Liver (tissue), 9 donors: ENCODE results near the gene RANBP6. TPM values are rescaled to one million over a fixed set of nuclear protein-coding genes. Genes with fewer than 3 reads are reported as not detected.

Experiments
- DNase-seq: peaks from one replicate; pipeline ENCODE4 v3.0.0-alpha.2; 2017; ENCODE audit warnings: low spot score
- H3K27ac ChIP-seq, 2 donors: one replicate each; pipeline ENCODE4 v1.7.0; 2013; ENCODE audit warnings: inconsistent platforms in 2 of 2, low read length in 2 of 2, control low read depth in 1 of 2, low read depth in 1 of 2, mild to moderate bottlenecking in 1 of 2
- H3K27me3 ChIP-seq, 4 donors: one replicate each; pipeline versions ENCODE4 v1.6.1 to v1.7.0; 2013; ENCODE audit warnings: low read length in 3 of 4, inconsistent platforms in 1 of 4, mild to moderate bottlenecking in 1 of 4, moderate library complexity in 1 of 4; ENCODE audit not compliant: control insufficient read depth in 4 of 4, insufficient read depth in 4 of 4
- H3K36me3 ChIP-seq, 4 donors: one replicate each; pipeline versions ENCODE4 v1.6.1 to v1.7.0; 2013; ENCODE audit warnings: low read length in 3 of 4, mild to moderate bottlenecking in 3 of 4, low read depth in 1 of 4, moderate library complexity in 1 of 4; ENCODE audit not compliant: control insufficient read depth in 4 of 4, insufficient read depth in 3 of 4
- H3K4me1 ChIP-seq, 4 donors: one replicate each; pipeline versions ENCODE4 v1.6.1 to v1.7.0; 2013; ENCODE audit warnings: low read length in 3 of 4, mild to moderate bottlenecking in 3 of 4, moderate library complexity in 1 of 4; ENCODE audit not compliant: control insufficient read depth in 4 of 4, insufficient read depth in 4 of 4
- H3K4me3 ChIP-seq, 3 donors: one replicate each; pipeline versions ENCODE4 v1.6.1 to v1.7.0; 2013; ENCODE audit warnings: low read length in 3 of 3, control low read depth in 1 of 3, low read depth in 1 of 3, mild to moderate bottlenecking in 1 of 3
- H3K9ac ChIP-seq, 2 donors: one replicate each; pipeline ENCODE4 v1.7.0; 2013; ENCODE audit warnings: low read length in 2 of 2, mild to moderate bottlenecking in 2 of 2, moderate library complexity in 2 of 2, control low read depth in 1 of 2, low read depth in 1 of 2
- H3K9me3 ChIP-seq, 4 donors: one replicate each; pipeline versions ENCODE4 v1.6.1 to v1.7.0; 2013; ENCODE audit warnings: low read length in 3 of 4; ENCODE audit not compliant: control insufficient read depth in 4 of 4
- FOXA1 ChIP-seq: IDR thresholded peaks from 2 replicates; pipeline ENCODE4 v1.6.1; 2016; ENCODE audit warnings: antibody characterized with exemption
- FOXA2 ChIP-seq: IDR thresholded peaks from 2 replicates; pipeline ENCODE4 v1.6.1; 2016; ENCODE audit warnings: antibody characterized with exemption
- GABPA ChIP-seq, 2 donors: IDR thresholded peaks in 1 of 2; conservative IDR thresholded peaks in 1 of 2; 2 replicates each; pipeline ENCODE4 v1.6.1; 2016; ENCODE audit warnings: antibody characterized with exemption in 2 of 2, mild to moderate bottlenecking in 1 of 2, moderate library complexity in 1 of 2
- HNF4A ChIP-seq, 2 donors: conservative IDR thresholded peaks; 2 replicates each; pipeline ENCODE4 v1.6.1; 2016; ENCODE audit warnings: antibody characterized with exemption in 2 of 2, mild to moderate bottlenecking in 2 of 2
- HNF4G ChIP-seq: IDR thresholded peaks from 2 replicates; pipeline ENCODE4 v1.6.1; 2016; ENCODE audit warnings: antibody characterized with exemption
- NR2F2 ChIP-seq: IDR thresholded peaks from 2 replicates; pipeline ENCODE4 v1.6.1; 2016; ENCODE audit warnings: antibody characterized with exemption
- RAD21 ChIP-seq, 2 donors: IDR thresholded peaks; 2 replicates each; pipeline ENCODE4 v1.6.1; 2016; ENCODE audit warnings: antibody characterized with exemption in 2 of 2, mild to moderate bottlenecking in 2 of 2
- RXRA ChIP-seq, 2 donors: IDR thresholded peaks; 2 replicates each; pipeline ENCODE4 v1.6.1; 2017 to 2018; ENCODE audit warnings: antibody characterized with exemption in 2 of 2, mild to moderate bottlenecking in 1 of 2
- SP1 ChIP-seq: IDR thresholded peaks from 2 replicates; pipeline ENCODE4 v1.6.1; 2018; ENCODE audit warnings: antibody characterized with exemption, mild to moderate bottlenecking
- TAF1 ChIP-seq: conservative IDR thresholded peaks from 2 replicates; pipeline ENCODE4 v1.6.1; 2016; ENCODE audit warnings: antibody characterized with exemption, mild to moderate bottlenecking
- YY1 ChIP-seq: IDR thresholded peaks from 2 replicates; pipeline ENCODE4 v1.6.1; 2016; ENCODE audit warnings: antibody characterized with exemption, mild to moderate bottlenecking
- WGBS: extraction: QIAGEN DNeasy Blood & Tissue Kit; methylation state at CpG from one replicate; pipeline ENCODE4 v1.1.7; 2013; 5-methylcytosine and 5-hydroxymethylcytosine counted together
- polyA plus RNA-seq, 2 donors: library from polyadenylated mRNA; stranded (reverse) in 1 of 2; unstranded in 1 of 2; fragments of 200-250 nt in 1 of 2; fragments of >200 nt in 1 of 2; fragmentation: Nextera tagmentation in 1 of 2; extraction: Ambion mirVana in 1 of 2; gene quantifications; one replicate each; pipeline versions ENCODE4 v1.2.1 to v1.2.3, GENCODE V29; 2013 to 2015
- total RNA-seq, 2 donors: library from RNA; depleted of rRNA; stranded (reverse); fragments of >200 nt; gene quantifications; one replicate each; pipeline ENCODE4 v1.2.3, GENCODE V29; 2014
- TF ChIP-seq, protein P1 (sequence below): fragments of 150-350 bp; IDR thresholded peaks from 2 replicates; pipeline ENCODE4 v1.5.1; 2017; ENCODE audit warnings: improper control_type of control experiment, low read depth, low read length; ENCODE audit not compliant: missing input control
- TF ChIP-seq, protein P2 (sequence below): IDR thresholded peaks from 2 replicates; pipeline ENCODE4 v1.6.1; 2016; ENCODE audit warnings: antibody characterized with exemption
- TF ChIP-seq, protein P3 (sequence below): IDR thresholded peaks from 2 replicates; pipeline ENCODE4 v1.6.1; 2016; ENCODE audit warnings: antibody characterized with exemption
- TF ChIP-seq, protein P4 (sequence below): IDR thresholded peaks from 2 replicates; pipeline ENCODE4 v1.6.1; 2016; ENCODE audit warnings: antibody characterized with exemption, mild to moderate bottlenecking
- donor health status: healthy.
- donor health status: healthy.
- donor health status: healthy.
- donor health status: healthy.
- donor health status: healthy.

RANBP6 gene
- total and polyA plus RNA-seq, 4 donors: 6.2 to 15.9 (median 11.1) TPM

DNA sequence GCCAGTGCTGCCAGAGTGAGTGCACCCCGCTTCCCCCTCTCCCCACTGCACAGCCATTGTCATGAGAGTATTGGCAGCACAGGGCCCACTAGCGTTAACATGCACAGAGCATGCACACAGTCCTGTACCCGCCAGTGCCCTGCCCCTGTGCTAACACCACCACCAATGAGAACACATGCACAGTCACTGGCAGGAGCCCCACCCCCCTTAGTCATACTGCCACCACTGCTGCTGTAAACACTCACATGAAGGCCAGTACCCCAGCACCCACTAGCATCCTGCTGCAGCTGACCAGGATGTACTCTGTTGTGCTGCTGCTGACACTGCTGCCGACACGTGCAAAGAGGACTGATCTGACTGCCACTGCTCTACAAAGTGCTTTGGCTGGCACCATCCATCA, 19.5 kb upstream of the RANBP6 start (continued):
- TF ChIP-seq, protein P1, sequence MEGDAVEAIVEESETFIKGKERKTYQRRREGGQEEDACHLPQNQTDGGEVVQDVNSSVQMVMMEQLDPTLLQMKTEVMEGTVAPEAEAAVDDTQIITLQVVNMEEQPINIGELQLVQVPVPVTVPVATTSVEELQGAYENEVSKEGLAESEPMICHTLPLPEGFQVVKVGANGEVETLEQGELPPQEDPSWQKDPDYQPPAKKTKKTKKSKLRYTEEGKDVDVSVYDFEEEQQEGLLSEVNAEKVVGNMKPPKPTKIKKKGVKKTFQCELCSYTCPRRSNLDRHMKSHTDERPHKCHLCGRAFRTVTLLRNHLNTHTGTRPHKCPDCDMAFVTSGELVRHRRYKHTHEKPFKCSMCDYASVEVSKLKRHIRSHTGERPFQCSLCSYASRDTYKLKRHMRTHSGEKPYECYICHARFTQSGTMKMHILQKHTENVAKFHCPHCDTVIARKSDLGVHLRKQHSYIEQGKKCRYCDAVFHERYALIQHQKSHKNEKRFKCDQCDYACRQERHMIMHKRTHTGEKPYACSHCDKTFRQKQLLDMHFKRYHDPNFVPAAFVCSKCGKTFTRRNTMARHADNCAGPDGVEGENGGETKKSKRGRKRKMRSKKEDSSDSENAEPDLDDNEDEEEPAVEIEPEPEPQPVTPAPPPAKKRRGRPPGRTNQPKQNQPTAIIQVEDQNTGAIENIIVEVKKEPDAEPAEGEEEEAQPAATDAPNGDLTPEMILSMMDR: no peak
- TF ChIP-seq NR2F2 (no peak), YY1 (no peak)
- TF ChIP-seq, protein P2, sequence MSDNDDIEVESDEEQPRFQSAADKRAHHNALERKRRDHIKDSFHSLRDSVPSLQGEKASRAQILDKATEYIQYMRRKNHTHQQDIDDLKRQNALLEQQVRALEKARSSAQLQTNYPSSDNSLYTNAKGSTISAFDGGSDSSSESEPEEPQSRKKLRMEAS: no peak

DNA sequence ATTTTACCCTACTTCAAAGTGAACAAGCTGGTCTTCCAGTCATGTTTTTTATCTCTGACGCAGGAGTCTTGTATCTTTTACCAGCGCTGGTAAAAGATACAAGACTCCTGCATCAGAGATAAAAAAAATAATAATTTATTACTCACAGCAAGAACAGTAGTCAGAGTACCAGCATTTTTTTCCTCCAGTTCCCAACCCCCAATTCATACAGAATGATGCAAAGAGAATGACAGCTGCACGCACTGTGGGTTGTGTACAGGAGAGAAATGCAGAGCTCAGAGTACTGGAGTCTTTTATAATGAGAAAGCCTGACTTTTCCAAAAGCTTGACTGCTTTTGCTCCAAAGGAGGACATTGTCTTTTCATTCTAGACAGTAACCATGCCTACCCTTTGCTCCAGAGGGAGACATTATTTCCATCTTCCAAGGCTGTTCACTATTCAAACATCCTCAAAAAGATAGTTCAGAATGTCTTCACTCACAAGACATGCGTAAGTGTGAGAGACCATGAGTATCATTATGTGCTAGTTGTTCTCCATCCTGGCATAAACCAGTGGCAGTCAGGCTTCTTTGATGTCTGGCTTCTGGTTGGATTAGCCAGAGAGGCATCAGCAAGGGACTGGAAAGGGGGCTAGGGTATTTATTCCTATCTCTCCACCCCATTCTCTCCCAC, 14.3 kb upstream of the RANBP6 start:
- no peaks in the 10 kb centered on the region for H3K4me1 ChIP-seq
- H3K36me3 ChIP-seq: no peaks in the 10 kb centered on the region
- H3K9ac ChIP-seq: no peak overlapping the region
- H3K27me3 ChIP-seq: no peaks in the 10 kb centered on the region
- DNase-seq: no peak
- WGBS: 65% methylated on average over 4 of the region's 4 CpGs
- H3K4me3 ChIP-seq: no peak overlapping the region
- H3K27ac ChIP-seq: no peak overlapping the region
- no peaks in the 10 kb centered on the region for H3K9me3 ChIP-seq
- TF ChIP-seq, protein P1: no peak
- no peak for TF ChIP-seq FOXA2
- no peak for TF ChIP-seq RXRA (IDR thresholded peaks at IDR 0.05)
- TF ChIP-seq, protein P3, sequence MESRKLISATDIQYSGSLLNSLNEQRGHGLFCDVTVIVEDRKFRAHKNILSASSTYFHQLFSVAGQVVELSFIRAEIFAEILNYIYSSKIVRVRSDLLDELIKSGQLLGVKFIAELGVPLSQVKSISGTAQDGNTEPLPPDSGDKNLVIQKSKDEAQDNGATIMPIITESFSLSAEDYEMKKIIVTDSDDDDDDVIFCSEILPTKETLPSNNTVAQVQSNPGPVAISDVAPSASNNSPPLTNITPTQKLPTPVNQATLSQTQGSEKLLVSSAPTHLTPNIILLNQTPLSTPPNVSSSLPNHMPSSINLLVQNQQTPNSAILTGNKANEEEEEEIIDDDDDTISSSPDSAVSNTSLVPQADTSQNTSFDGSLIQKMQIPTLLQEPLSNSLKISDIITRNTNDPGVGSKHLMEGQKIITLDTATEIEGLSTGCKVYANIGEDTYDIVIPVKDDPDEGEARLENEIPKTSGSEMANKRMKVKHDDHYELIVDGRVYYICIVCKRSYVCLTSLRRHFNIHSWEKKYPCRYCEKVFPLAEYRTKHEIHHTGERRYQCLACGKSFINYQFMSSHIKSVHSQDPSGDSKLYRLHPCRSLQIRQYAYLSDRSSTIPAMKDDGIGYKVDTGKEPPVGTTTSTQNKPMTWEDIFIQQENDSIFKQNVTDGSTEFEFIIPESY: no peak
- no peak for TF ChIP-seq SP1
- no peak for TF ChIP-seq RAD21 (IDR thresholded peaks at IDR 0.05)
- TF ChIP-seq YY1: no peak
- TF ChIP-seq HNF4A (conservative IDR thresholded peaks at IDR 0.05): no peak
- TF ChIP-seq GABPA (IDR thresholded peaks at IDR 0.05 in 1 of 2, conservative IDR thresholded peaks at IDR 0.05 in 1 of 2): no peak
- TF ChIP-seq TAF1: no peak
- TF ChIP-seq, protein P4, sequence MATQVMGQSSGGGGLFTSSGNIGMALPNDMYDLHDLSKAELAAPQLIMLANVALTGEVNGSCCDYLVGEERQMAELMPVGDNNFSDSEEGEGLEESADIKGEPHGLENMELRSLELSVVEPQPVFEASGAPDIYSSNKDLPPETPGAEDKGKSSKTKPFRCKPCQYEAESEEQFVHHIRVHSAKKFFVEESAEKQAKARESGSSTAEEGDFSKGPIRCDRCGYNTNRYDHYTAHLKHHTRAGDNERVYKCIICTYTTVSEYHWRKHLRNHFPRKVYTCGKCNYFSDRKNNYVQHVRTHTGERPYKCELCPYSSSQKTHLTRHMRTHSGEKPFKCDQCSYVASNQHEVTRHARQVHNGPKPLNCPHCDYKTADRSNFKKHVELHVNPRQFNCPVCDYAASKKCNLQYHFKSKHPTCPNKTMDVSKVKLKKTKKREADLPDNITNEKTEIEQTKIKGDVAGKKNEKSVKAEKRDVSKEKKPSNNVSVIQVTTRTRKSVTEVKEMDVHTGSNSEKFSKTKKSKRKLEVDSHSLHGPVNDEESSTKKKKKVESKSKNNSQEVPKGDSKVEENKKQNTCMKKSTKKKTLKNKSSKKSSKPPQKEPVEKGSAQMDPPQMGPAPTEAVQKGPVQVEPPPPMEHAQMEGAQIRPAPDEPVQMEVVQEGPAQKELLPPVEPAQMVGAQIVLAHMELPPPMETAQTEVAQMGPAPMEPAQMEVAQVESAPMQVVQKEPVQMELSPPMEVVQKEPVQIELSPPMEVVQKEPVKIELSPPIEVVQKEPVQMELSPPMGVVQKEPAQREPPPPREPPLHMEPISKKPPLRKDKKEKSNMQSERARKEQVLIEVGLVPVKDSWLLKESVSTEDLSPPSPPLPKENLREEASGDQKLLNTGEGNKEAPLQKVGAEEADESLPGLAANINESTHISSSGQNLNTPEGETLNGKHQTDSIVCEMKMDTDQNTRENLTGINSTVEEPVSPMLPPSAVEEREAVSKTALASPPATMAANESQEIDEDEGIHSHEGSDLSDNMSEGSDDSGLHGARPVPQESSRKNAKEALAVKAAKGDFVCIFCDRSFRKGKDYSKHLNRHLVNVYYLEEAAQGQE: no peak
- no peak for TF ChIP-seq FOXA1
- TF ChIP-seq HNF4G: no peak
